Right lung (tissue), 5 donors: ENCODE results near the gene GZMM. TPM values are rescaled to one million over a fixed set of nuclear protein-coding genes. Genes with fewer than 3 reads are reported as not detected.

Experiments
- DNase-seq, 2 donors: peaks; one replicate each; pipeline ENCODE4 v3.0.0-alpha.2; 2013
- polyA plus RNA-seq, 5 donors: library from polyadenylated mRNA; unstranded; fragments of 120-200 nt; gene quantifications; one replicate each; pipeline versions ENCODE4 v1.2.1 to v1.2.3, GENCODE V29; 2013; ENCODE audit warnings: inconsistent platforms in 1 of 5, low replicate concordance in 1 of 5; ENCODE audit not compliant: insufficient read length in 5 of 5, insufficient read depth in 1 of 5

GZMM gene
- polyA plus RNA-seq, 5 donors = 0.32 to 1.1 (median 0.76) TPM

GRCh38 chr19:533364-534058 is 10.3 kb upstream of the GZMM start:
- DNase-seq = no peak

- no peak for DNase-seq
Measured at GRCh38 chr19:534088-534487, 9.8 kb upstream of the GZMM start.

GRCh38 chr19:535017-535835 is 8.6 kb upstream of the GZMM start:
- no peak for DNase-seq

GRCh38 chr19:536031-536880 is 7.6 kb upstream of the GZMM start:
- DNase-seq = no peak

GRCh38 chr19:536881-537404 is 6.9 kb upstream of the GZMM start:
- DNase-seq = no peak

GRCh38 chr19:538641-539428 is 5.0 kb upstream of the GZMM start:
- DNase-seq = no peak

GRCh38 chr19:539429-540030 is 4.3 kb upstream of the GZMM start:
- no peak for DNase-seq

- DNase-seq = no peak
Measured at GRCh38 chr19:540867-541637, 2.8 kb upstream of the GZMM start.

- DNase-seq = no peak
Measured at GRCh38 chr19:541699-542098, 2.2 kb upstream of the GZMM start.

- no peak for DNase-seq
Measured at GRCh38 chr19:542173-542866, 1.5 kb upstream of the GZMM start.

- DNase-seq = no peak
Measured at GRCh38 chr19:547117-547516, 3.3 kb downstream of the GZMM start.

GRCh38 chr19:547836-548720 is 4.2 kb downstream of the GZMM start:
- no peak for DNase-seq

- no peak for DNase-seq
Measured at GRCh38 chr19:548886-549830, 5.3 kb downstream of the GZMM start.

- DNase-seq = no peak
Measured at GRCh38 chr19:554817-555216, 11.0 kb downstream of the GZMM start.

GRCh38 chr19:555474-555808 is 11.6 kb downstream of the GZMM start:
- no peak for DNase-seq

- DNase-seq = no peak
Measured at GRCh38 chr19:556611-557382, 12.9 kb downstream of the GZMM start.
